Measurements from ENCODE around the gene ADCY10. TPM values are rescaled to one million over a fixed set of nuclear protein-coding genes. Genes with fewer than 3 reads are reported as not detected.
A peak's percentile ranks its signal among the peaks of the same experiment; 100 is the strongest.

The ADCY10 gene
- total RNA-seq, 3 donors from 2014 or later = under 0.01 to 0.16 (median 0.15) TPM

- Histone ChIP-seq H3K27ac (no peak overlapping the region), H3K4me1 (no peaks in the 10 kb centered on the region), H3K9me3 (no peaks in the 10 kb centered on the region), H3K4me3 (no peak overlapping the region), H3K27me3 (no peaks in the 10 kb centered on the region), H3K36me3 (no peaks in the 10 kb centered on the region)
- no peak for DNase-seq (ENCODE audit: low spot score in 2 of 2)
- TF ChIP-seq POLR2AphosphoS5 (IDR thresholded peaks at IDR 0.05) (no peak), POLR2A (IDR thresholded peaks at IDR 0.05) (no peak)
- intact Hi-C loops (cut with DNase I; ENCODE audit: low total_unique reads) = no loop called here
Observed at GRCh38 chr1:167860231-167860923, 53.6 kb downstream of the ADCY10 start.

GRCh38 chr1:167856711-167857418, 57.1 kb downstream of the ADCY10 start:
- DNase-seq (ENCODE audit: low spot score in 2 of 2) = no peak
- no peaks in the 10 kb centered on the region for H3K27me3 ChIP-seq
- H3K27ac ChIP-seq = no peak overlapping the region
- no peak overlapping the region for H3K4me3 ChIP-seq
- TF ChIP-seq CTCF (IDR thresholded peaks at IDR 0.05) = no peak
- no peak for TF ChIP-seq POLR2AphosphoS5 (IDR thresholded peaks at IDR 0.05)
- no peak for TF ChIP-seq POLR2A (IDR thresholded peaks at IDR 0.05)
- no peaks in the 10 kb centered on the region for H3K36me3 ChIP-seq
- no peaks in the 10 kb centered on the region for H3K9me3 ChIP-seq
- intact Hi-C loops (cut with DNase I; ENCODE audit: low total_unique reads) = no loop called here
- no peaks in the 10 kb centered on the region for H3K4me1 ChIP-seq

- Histone ChIP-seq H3K4me1 (no peaks in the 10 kb centered on the region), H3K9me3 (no peaks in the 10 kb centered on the region), H3K4me3 (no peak overlapping the region), H3K27ac (peak overlapping the region in 1 of 2 donors; percentile 25), H3K36me3 (no peaks in the 10 kb centered on the region), H3K27me3 (no peaks in the 10 kb centered on the region)
- TF ChIP-seq POLR2AphosphoS5 (IDR thresholded peaks at IDR 0.05) = no peak
- TF ChIP-seq POLR2A (IDR thresholded peaks at IDR 0.05) = no peak
- TF ChIP-seq CTCF (IDR thresholded peaks at IDR 0.05) = no peak
- DNase-seq (ENCODE audit: low spot score in 2 of 2) = no peak
- intact Hi-C loops (cut with DNase I; ENCODE audit: low total_unique reads) = no loop called here
Observed at GRCh38 chr1:167854184-167854583, 59.8 kb downstream of the ADCY10 start.

GRCh38 chr1:167849666-167850065, 64.3 kb downstream of the ADCY10 start:
- intact Hi-C loops (cut with DNase I; ENCODE audit: low total_unique reads) = no loop called here
- H3K9me3 ChIP-seq = no peaks in the 10 kb centered on the region
- no peaks in the 10 kb centered on the region for H3K4me1 ChIP-seq
- H3K27ac ChIP-seq = no peak overlapping the region
- H3K4me3 ChIP-seq = no peak overlapping the region
- H3K27me3 ChIP-seq = no peaks in the 10 kb centered on the region
- no peaks in the 10 kb centered on the region for H3K36me3 ChIP-seq
- no peak for TF ChIP-seq POLR2AphosphoS5 (IDR thresholded peaks at IDR 0.05)
- no peak for TF ChIP-seq POLR2A (IDR thresholded peaks at IDR 0.05)
- no peak for TF ChIP-seq CTCF (IDR thresholded peaks at IDR 0.05)
- no peak for DNase-seq (ENCODE audit: low spot score in 2 of 2)

GRCh38 chr1:167842872-167843271, 71.1 kb downstream of the ADCY10 start:
- no peak for DNase-seq (ENCODE audit: low spot score in 2 of 2)
- no peaks in the 10 kb centered on the region for H3K9me3 ChIP-seq
- no peak for TF ChIP-seq POLR2A (IDR thresholded peaks at IDR 0.05)
- TF ChIP-seq CTCF (IDR thresholded peaks at IDR 0.05) = no peak
- no peak for TF ChIP-seq POLR2AphosphoS5 (IDR thresholded peaks at IDR 0.05)
- no peaks in the 10 kb centered on the region for H3K36me3 ChIP-seq
- no peaks in the 10 kb centered on the region for H3K27me3 ChIP-seq
- H3K4me1 ChIP-seq = no peaks in the 10 kb centered on the region
- intact Hi-C loops (cut with DNase I; ENCODE audit: low total_unique reads) = no loop called here
- no peak overlapping the region for H3K27ac ChIP-seq
- no peak overlapping the region for H3K4me3 ChIP-seq
